IMR-90 (cell line): ENCODE results near the gene ENPP6. TPM values are rescaled to one million over a fixed set of nuclear protein-coding genes. Genes with fewer than 3 reads are reported as not detected.

ENCODE experiments used
- ATAC-seq: fragments of 200-7000 bp; cut with Tn5 transposase; 2 replicates; pipeline ENCODE4 v1.9.1; 2020; ENCODE audit warnings: low read depth, mild to moderate bottlenecking, moderate library complexity
- BruUV-seq: library from RNA; stranded (reverse); fragments of 400-500 nt; replicated peaks from 2 replicates; lab custom pipeline; 2021; lab: Mats Ljungman, UMichigan
- CTCF ChIA-PET: fragments of 300-600 bp; formaldehyde crosslinking; extraction: SDS; loops from one replicate; lab custom pipeline; 2021; ENCODE audit warnings: antibody characterized with exemption; lab: Yijun Ruan, JAX
- POLR2A ChIA-PET: fragments of 300-600 bp; sonication (Branson Sonifier 250); formaldehyde crosslinking; loops from one replicate; lab custom pipeline; 2022; ENCODE audit warnings: antibody characterized with exemption; ENCODE audit not compliant: unreplicated experiment; lab: Charles Lee
- DNase-seq: peaks from one replicate; pipeline ENCODE4 v3.0.0; 2013
- H2AFZ ChIP-seq: replicated peaks from 2 replicates; pipeline ENCODE3; 2013; ENCODE audit warnings: low read length, mild to moderate bottlenecking; ENCODE audit not compliant: poor library complexity
- H2AK5ac ChIP-seq: 2 replicates; pipeline ENCODE4 v1.6.1; 2013; ENCODE audit warnings: low read depth, low read length, inconsistent platforms
- H2AK9ac ChIP-seq: replicated peaks from 2 replicates; pipeline ENCODE3; 2013; ENCODE audit warnings: mild to moderate bottlenecking, low read depth, low read length, moderate library complexity; ENCODE audit not compliant: poor library complexity
- H2BK120ac ChIP-seq: 2 replicates; pipeline ENCODE4 v1.6.1; 2013; ENCODE audit warnings: low read depth, low read length, inconsistent platforms
- H2BK15ac ChIP-seq: 3 replicates; pipeline ENCODE4 v1.6.1; 2013; ENCODE audit warnings: low read depth, low read length, inconsistent platforms
- H2BK20ac ChIP-seq: 2 replicates; pipeline ENCODE4 v1.6.1; 2013; ENCODE audit warnings: low read depth, mild to moderate bottlenecking, inconsistent platforms, low read length, moderate library complexity
- H2BK5ac ChIP-seq: 2 replicates; pipeline ENCODE4 v1.6.1; 2013; ENCODE audit warnings: mild to moderate bottlenecking, low read depth, low read length, inconsistent platforms; ENCODE audit not compliant: poor library complexity, severe bottlenecking
- H3K14ac ChIP-seq: replicated peaks from 2 replicates; pipeline ENCODE4 v1.6.1; 2013; ENCODE audit warnings: low read depth, low read length, inconsistent platforms
- H3K18ac ChIP-seq: 2 replicates; pipeline ENCODE4 v1.6.1; 2013; ENCODE audit warnings: low read depth, low read length, control low read depth
- H3K23ac ChIP-seq: 2 replicates; pipeline ENCODE4 v1.6.1; 2013; ENCODE audit warnings: low read depth, low read length, inconsistent platforms
- H3K27ac ChIP-seq: 2 replicates; pipeline ENCODE4 v1.5.1; 2013; ENCODE audit warnings: mild to moderate bottlenecking, control low read depth, low read length; ENCODE audit not compliant: insufficient read depth
- H3K27me3 ChIP-seq: 2 replicates; pipeline ENCODE4 v1.6.1; 2013; ENCODE audit warnings: low read length; ENCODE audit not compliant: control insufficient read depth, insufficient read depth
- H3K36me3 ChIP-seq: 2 replicates; pipeline ENCODE4 v1.6.1; 2013; ENCODE audit warnings: low read length, mixed read lengths; ENCODE audit not compliant: control insufficient read depth, insufficient read depth
- H3K4ac ChIP-seq: 2 replicates; pipeline ENCODE4 v1.6.1; 2013; ENCODE audit warnings: low read depth, low read length, inconsistent platforms
- H3K4me1 ChIP-seq: 2 replicates; pipeline ENCODE4 v1.6.1; 2013; ENCODE audit warnings: low read length, mixed read lengths; ENCODE audit not compliant: control insufficient read depth, insufficient read depth
- H3K4me2 ChIP-seq: 2 replicates; pipeline ENCODE4 v1.6.1; 2013; ENCODE audit warnings: low read depth, mild to moderate bottlenecking, control low read depth, low read length, moderate library complexity
- H3K4me3 ChIP-seq: 2 replicates; pipeline ENCODE4 v1.5.1; 2013; ENCODE audit warnings: low read depth, mild to moderate bottlenecking, control low read depth, low read length, moderate library complexity; ENCODE audit not compliant: insufficient read depth
- H3K56ac ChIP-seq: 2 replicates; pipeline ENCODE4 v1.6.1; 2013; ENCODE audit warnings: low read length, inconsistent platforms; ENCODE audit not compliant: insufficient read depth; ENCODE audit errors: extremely low read depth
- H3K79me1 ChIP-seq, 2 experiments: 2 replicates each; pipeline ENCODE4 v1.6.1; 2013; ENCODE audit warnings: low read length in 2 of 2, inconsistent platforms in 1 of 2, low read depth in 1 of 2
- H3K9ac ChIP-seq: 2 replicates; pipeline ENCODE4 v1.6.1; 2013; ENCODE audit warnings: low read depth, low read length, control low read depth
- H3K9me1 ChIP-seq: 2 replicates; pipeline ENCODE4 v1.6.1; 2013; ENCODE audit warnings: low read length, inconsistent platforms; ENCODE audit not compliant: insufficient read depth
- H3K9me3 ChIP-seq: 2 replicates; pipeline ENCODE4 v1.6.1; 2013; ENCODE audit warnings: low read length; ENCODE audit not compliant: control insufficient read depth, insufficient read depth
- H4K20me1 ChIP-seq: 2 replicates; pipeline ENCODE4 v1.6.1; 2013; ENCODE audit warnings: low read length, inconsistent platforms; ENCODE audit not compliant: insufficient read depth
- H4K5ac ChIP-seq: 2 replicates; pipeline ENCODE4 v1.6.1; 2013; ENCODE audit warnings: mild to moderate bottlenecking, low read depth, low read length, control low read depth
- H4K8ac ChIP-seq, 2 experiments: 2 replicates each; pipeline ENCODE4 v1.6.1; 2013; ENCODE audit warnings: low read depth in 2 of 2, low read length in 2 of 2, control low read depth in 1 of 2, inconsistent platforms in 1 of 2
- H4K91ac ChIP-seq: 2 replicates; pipeline ENCODE4 v1.6.1; 2013; ENCODE audit warnings: low read depth, low read length, inconsistent platforms; ENCODE audit not compliant: insufficient read depth
- BHLHE40 ChIP-seq: fragments of 150-350 bp; IDR thresholded peaks from 2 replicates; pipeline ENCODE4 v1.6.1; 2016; ENCODE audit warnings: mild to moderate bottlenecking, low read depth, low read length
- FOS ChIP-seq: fragments of 150-350 bp; IDR thresholded peaks from 2 replicates; pipeline ENCODE4 v1.6.1; 2016; ENCODE audit warnings: low read depth, low read length
- SMC3 ChIP-seq: fragments of 150-350 bp; IDR thresholded peaks from 2 replicates; pipeline ENCODE4 v1.6.1; 2016; ENCODE audit warnings: low read depth, mild to moderate bottlenecking, antibody characterized with exemption, low read length, moderate library complexity
- WGBS, 2 experiments: methylation state at CpG; one replicate each; pipeline versions ENCODE4 v1.1.5 to v1.1.7; 2013; ENCODE audit warnings: missing lambda C conversion rate in 2 of 2; ENCODE audit not compliant: insufficient read length in 1 of 2; ENCODE audit errors: extremely low coverage in 2 of 2; 5-methylcytosine and 5-hydroxymethylcytosine counted together
- dilution Hi-C: fragments of 300-500 bp; cut with HindIII; formaldehyde crosslinking; loops from one replicate; pipeline ENCODE4 v1.14.3; 2018; ENCODE audit warnings: low sequenced_read_pairs; ENCODE audit not compliant: unreplicated experiment
- in situ Hi-C: fragments of 300-500 bp; cut with MboI; formaldehyde crosslinking; loops from 3 replicates; pipeline ENCODE4 v1.14.3; 2019; ENCODE audit warnings: low sequenced_read_pairs, inconsistent platforms, mixed read lengths
- intact Hi-C: fragments of 100-400 bp; cut with micrococcal nuclease; formaldehyde crosslinking; loops from 2 replicates; pipeline ENCODE4 v1.10.0; 2022
- polyA plus RNA-seq, 3 experiments: library from polyadenylated mRNA; depleted of rRNA; stranded (reverse); fragments of >200 nt; gene quantifications; 2 replicates each; pipeline ENCODE4 v1.2.3, GENCODE V29; 2012; ENCODE audit warnings: low replicate concordance in 1 of 3
- total RNA-seq: library from RNA; depleted of rRNA; stranded (reverse); fragments of >200 nt; gene quantifications from 2 replicates; pipeline ENCODE4 v1.2.3, GENCODE V29; 2012

ENPP6 gene
- total and polyA plus RNA-seq, 2 of the 4 experiments (the other 2 are of a cell fraction), result not detected

DNA sequence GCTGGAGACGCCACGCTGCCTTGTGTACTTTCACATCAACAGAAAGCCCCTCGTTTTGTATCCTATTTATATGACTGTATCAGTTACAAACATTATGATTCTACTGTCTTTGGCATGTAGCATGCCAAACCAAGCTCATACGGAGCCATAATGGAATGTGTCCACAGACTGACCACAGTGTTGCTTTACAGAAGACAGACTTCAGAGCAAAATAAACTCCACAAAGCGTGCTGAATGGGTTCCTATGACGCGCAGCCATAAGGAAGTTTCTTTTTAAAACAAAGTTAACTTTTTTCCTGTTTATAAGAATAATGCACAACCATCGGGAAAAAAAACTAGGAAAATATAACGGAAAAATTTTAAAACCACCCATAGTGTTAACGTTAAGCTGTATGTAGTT lies 176.5 kb downstream of the ENPP6 start:
- ChIA-PET CTCF (no interaction called here), POLR2A (interaction anchor here (1.2 kb wide), 1 partner anchor 53 kb away, joined by 3 read pairs; no protein-coding TSS in a partner anchor)
- Histone ChIP-seq H3K27ac (peak overlapping the region; percentile 96; the same call in 1 of the 2 replicates), H3K4me3 (no peak overlapping the region), H2AK9ac (no peak overlapping the region), H4K91ac (0 out of 2 replicates have a peak overlapping the region, but pooled peaks have one; percentile 70), H3K14ac (no peak overlapping the region), H3K36me3 (no peaks in the 10 kb centered on the region), H3K4me2 (peak overlapping the region; percentile 18; the same call in 1 of the 2 replicates), H3K79me1 (no peaks in the 10 kb centered on the region), H4K20me1 (no peaks in the 10 kb centered on the region), H3K9ac (no peak overlapping the region), H2BK120ac (peak overlapping the region; percentile 20), H4K8ac (no peak overlapping the region; a peak in 1 of 4 replicates), H3K23ac (no peak overlapping the region), H3K56ac (no peak overlapping the region), H4K5ac (peak overlapping the region; percentile 56; the same call in 1 of the 2 replicates), H2BK15ac (peak overlapping the region; percentile 26; the same call in 1 of the 3 replicates), H3K9me3 (peaks cover 3% of the 10 kb centered on the region; the same call in 1 of the 2 replicates), H3K9me1 (peaks cover 4% of the 10 kb centered on the region), H2AK5ac (no peak overlapping the region), H3K4me1 (peaks cover 3% of the 10 kb centered on the region; the same call in 1 of the 2 replicates), H3K4ac (0 out of 2 replicates have a peak overlapping the region, but pooled peaks have one; percentile 75), H2BK5ac (peak overlapping the region; percentile 31), H3K18ac (peak overlapping the region; percentile 70; the same call in 1 of the 2 replicates), H3K27me3 (no peaks in the 10 kb centered on the region; the same call in 1 of the 2 replicates), H2BK20ac (peak overlapping the region; percentile 48; the same call in 1 of the 2 replicates), H2AFZ (no peak overlapping the region)
- intact Hi-C loops (loop anchor here (2.0 kb wide), 1 partner anchor 52 kb away; no protein-coding TSS in a partner anchor), in situ Hi-C loops (no loop called here), dilution Hi-C loops (no loop called here)
- no TSS peak for BruUV-seq
- ATAC-seq (peak; percentile 86), DNase-seq (peak; percentile 62)
- no peak for TF ChIP-seq FOS
- peak; percentile 67; the same call in 1 of the 2 replicates for TF ChIP-seq BHLHE40
- no peak for TF ChIP-seq SMC3
- WGBS, 2 experiments, result no CpG with 5 or more reads among the region's 10 CpGs
